Measurements from ENCODE around the gene CCDC149. TPM values are rescaled to one million over a fixed set of nuclear protein-coding genes. Genes with fewer than 3 reads are reported as not detected.

The CCDC149 gene
- total RNA-seq, 1 experiment from 2014 or later, result 5.3 TPM

- ChIA-PET POLR2A (no interaction called here), CTCF (no interaction called here), RAD21 (ENCODE audit: low non-redundant PET in 1 of 2, low total read pairs in 2 of 2, uncharacterized antibody in 2 of 2, unreplicated experiment in 2 of 2) (no interaction called here)
- intact Hi-C loops (cut with micrococcal nuclease), result no loop called here
- Histone ChIP-seq H4K20me1 (ENCODE audit: insufficient read depth) (no peaks in the 10 kb centered on the region), H3K4me1 (ENCODE audit: control insufficient read depth in 1 of 2, insufficient read depth in 2 of 2, low read length in 2 of 2) (no peaks in the 10 kb centered on the region), H2AFZ (ENCODE audit: low read depth, low read length, poor library complexity, severe bottlenecking) (no peak overlapping the region), H3K9me2 (ENCODE audit: insufficient read depth) (no peaks in the 10 kb centered on the region), H3K36me3 (ENCODE audit: control insufficient read depth in 1 of 2, insufficient read depth in 2 of 2, low read length in 2 of 2) (no peaks in the 10 kb centered on the region), H3K27me3 (ENCODE audit: insufficient read depth, low read length) (no peaks in the 10 kb centered on the region), H3K9me3 (ENCODE audit: control insufficient read depth in 1 of 2, insufficient read depth in 1 of 2, low read depth in 1 of 2, low read length in 2 of 2) (no peaks in the 10 kb centered on the region), H3K79me2 (ENCODE audit: insufficient read depth, low read length) (no peaks in the 10 kb centered on the region), H3K9ac (ENCODE audit: low read length) (no peak overlapping the region), H3K4me2 (ENCODE audit: low read length) (no peak overlapping the region), H3K4me3 (replicated peaks in 1 of 2; ENCODE audit: low read depth in 1 of 2, low read length in 2 of 2) (no peak overlapping the region), H3K27ac (ENCODE audit: low read depth, low read length) (no peak overlapping the region)
- no TSS peak for BruUV-seq (replicated peaks)
- ATAC-seq (no peak), DNase-seq (ENCODE audit: low read depth, low spot score) (no peak)
- TF ChIP-seq RAD21 (IDR thresholded peaks at IDR 0.05; ENCODE audit: low read depth) (no peak), CBX3 (IDR thresholded peaks at IDR 0.05; ENCODE audit: low read depth) (no peak), ATF3 (IDR thresholded peaks at IDR 0.05) (no peak), ZNF274 (IDR thresholded peaks at IDR 0.05; ENCODE audit: low read depth, low read length) (no peak), SRF (IDR thresholded peaks at IDR 0.05; ENCODE audit: low read depth) (no peak), ELF1 (IDR thresholded peaks at IDR 0.05; ENCODE audit: borderline replicate concordance, low read depth) (no peak), ZFX (IDR thresholded peaks at IDR 0.05) (no peak), SP1 (IDR thresholded peaks at IDR 0.05; ENCODE audit: low read depth) (no peak)
Measured at GRCh38 chr4:24890561-24891126, 22.2 kb downstream of the CCDC149 start.

GRCh38 chr4:24889991-24890390 is 22.9 kb downstream of the CCDC149 start:
- ATAC-seq (no peak), DNase-seq (ENCODE audit: low read depth, low spot score) (no peak)
- no peak overlapping the region for H3K9ac ChIP-seq (ENCODE audit: low read length)
- intact Hi-C loops (cut with micrococcal nuclease), result no loop called here
- CTCF ChIA-PET, result no interaction called here
- TF ChIP-seq POLR2A (IDR thresholded peaks at IDR 0.05; ENCODE audit: borderline replicate concordance, extremely low read depth, insufficient read depth, insufficient read length) (no peak), ELF1 (IDR thresholded peaks at IDR 0.05; ENCODE audit: borderline replicate concordance, low read depth) (no peak), REST (IDR thresholded peaks at IDR 0.05; ENCODE audit: low read depth) (no peak), SRF (IDR thresholded peaks at IDR 0.05; ENCODE audit: low read depth) (no peak), EGR1 (IDR thresholded peaks at IDR 0.05; ENCODE audit: low read depth) (no peak), JUND (IDR thresholded peaks at IDR 0.05) (no peak), EZH2phosphoT487 (IDR thresholded peaks at IDR 0.05; ENCODE audit: borderline replicate concordance) (no peak), FOSL1 (IDR thresholded peaks at IDR 0.05; ENCODE audit: low read depth) (no peak), CEBPB (IDR thresholded peaks at IDR 0.05; ENCODE audit: low read depth) (no peak), ZBTB33 (IDR thresholded peaks at IDR 0.05; ENCODE audit: extremely low read depth, insufficient replicate concordance, low read length) (no peak), EZH2 (IDR thresholded peaks at IDR 0.05) (no peak)
- no peak overlapping the region for H2AFZ ChIP-seq (ENCODE audit: low read depth, low read length, poor library complexity, severe bottlenecking)
- H3K4me1 ChIP-seq (ENCODE audit: control insufficient read depth in 1 of 2, insufficient read depth in 2 of 2, low read length in 2 of 2), result no peaks in the 10 kb centered on the region
- H3K79me2 ChIP-seq (ENCODE audit: insufficient read depth, low read length), result no peaks in the 10 kb centered on the region
- RAD21 ChIA-PET (ENCODE audit: low non-redundant PET in 1 of 2, low total read pairs in 2 of 2, uncharacterized antibody in 2 of 2, unreplicated experiment in 2 of 2), result no interaction called here
- no peaks in the 10 kb centered on the region for H4K20me1 ChIP-seq (ENCODE audit: insufficient read depth)
- no TSS peak for BruUV-seq (replicated peaks)
- H3K9me2 ChIP-seq (ENCODE audit: insufficient read depth), result no peaks in the 10 kb centered on the region
- no peak overlapping the region for H3K4me3 ChIP-seq (replicated peaks in 1 of 2; ENCODE audit: low read depth in 1 of 2, low read length in 2 of 2)
- no peaks in the 10 kb centered on the region for H3K27me3 ChIP-seq (ENCODE audit: insufficient read depth, low read length)
- no peaks in the 10 kb centered on the region for H3K36me3 ChIP-seq (ENCODE audit: control insufficient read depth in 1 of 2, insufficient read depth in 2 of 2, low read length in 2 of 2)
- H3K27ac ChIP-seq (ENCODE audit: low read depth, low read length), result no peak overlapping the region
- H3K4me2 ChIP-seq (ENCODE audit: low read length), result no peak overlapping the region
- POLR2A ChIA-PET, result no interaction called here
- H3K9me3 ChIP-seq (ENCODE audit: control insufficient read depth in 1 of 2, insufficient read depth in 1 of 2, low read depth in 1 of 2, low read length in 2 of 2), result no peaks in the 10 kb centered on the region
